ENCODE data around the gene PSMC1. TPM values are rescaled to one million over a fixed set of nuclear protein-coding genes. Genes with fewer than 3 reads are reported as not detected.

Gene PSMC1
- total RNA-seq, 1 donor from 2014 or later, result 67.8 TPM

GRCh38 chr14:90276646-90277367, 20.5 kb downstream of the PSMC1 start:
- no peak for DNase-seq (ENCODE audit: low spot score)

- DNase-seq (ENCODE audit: low spot score), result no peak
Measured at GRCh38 chr14:90277581-90278198, 21.3 kb downstream of the PSMC1 start.

GRCh38 chr14:90278199-90279175, 22.1 kb downstream of the PSMC1 start:
- no peak for DNase-seq (ENCODE audit: low spot score)

- no peak for DNase-seq (ENCODE audit: low spot score)
Measured at GRCh38 chr14:90280096-90280495, 23.7 kb downstream of the PSMC1 start.

GRCh38 chr14:90281261-90281660, 24.9 kb downstream of the PSMC1 start:
- DNase-seq (ENCODE audit: low spot score), result no peak

- DNase-seq (ENCODE audit: low spot score), result no peak
Measured at GRCh38 chr14:90281756-90282155, 25.4 kb downstream of the PSMC1 start.

- no peak for DNase-seq (ENCODE audit: low spot score)
Measured at GRCh38 chr14:90287791-90288190, 31.4 kb downstream of the PSMC1 start.

GRCh38 chr14:90288651-90289355, 32.5 kb downstream of the PSMC1 start:
- DNase-seq (ENCODE audit: low spot score), result no peak

- no peak for DNase-seq (ENCODE audit: low spot score)
Measured at GRCh38 chr14:90290337-90291011, 34.1 kb downstream of the PSMC1 start.

- no peak for DNase-seq (ENCODE audit: low spot score)
Measured at GRCh38 chr14:90291699-90292098, 35.3 kb downstream of the PSMC1 start.

- DNase-seq (ENCODE audit: low spot score), result no peak
Measured at GRCh38 chr14:90293766-90294730, 37.7 kb downstream of the PSMC1 start.

GRCh38 chr14:90294872-90295271, 38.5 kb downstream of the PSMC1 start:
- no peak for DNase-seq (ENCODE audit: low spot score)

- DNase-seq (ENCODE audit: low spot score), result no peak
Measured at GRCh38 chr14:90295870-90296516, 39.6 kb downstream of the PSMC1 start.

GRCh38 chr14:90296641-90297040, 40.3 kb downstream of the PSMC1 start:
- DNase-seq (ENCODE audit: low spot score), result no peak

- DNase-seq (ENCODE audit: low spot score), result no peak
Measured at GRCh38 chr14:90297876-90298629, 41.7 kb downstream of the PSMC1 start.

- no peak for DNase-seq (ENCODE audit: low spot score)
Measured at GRCh38 chr14:90299408-90299807, 43.1 kb downstream of the PSMC1 start.

GRCh38 chr14:90300611-90301047, 44.3 kb downstream of the PSMC1 start:
- no peak for DNase-seq (ENCODE audit: low spot score)

GRCh38 chr14:90301122-90301521, 44.8 kb downstream of the PSMC1 start:
- no peak for DNase-seq (ENCODE audit: low spot score)

- no peak for DNase-seq (ENCODE audit: low spot score)
Measured at GRCh38 chr14:90301668-90302090, 45.3 kb downstream of the PSMC1 start.
